Measurements from ENCODE around the gene EPHA1. TPM values are rescaled to one million over a fixed set of nuclear protein-coding genes. Genes with fewer than 3 reads are reported as not detected.

Gene EPHA1
- total RNA-seq, 1 donor from 2014 or later = 2.6 TPM

- Histone ChIP-seq H3K4me2 (ENCODE audit: low read length) (no peak overlapping the region), H3K27ac (ENCODE audit: low read depth, low read length) (no peak overlapping the region), H3K4me3 (ENCODE audit: insufficient read depth, low read depth, low read length) (no peak overlapping the region), H3K27me3 (ENCODE audit: insufficient read depth, low read length) (peaks cover 3% of the 10 kb centered on the region), H3K36me3 (ENCODE audit: insufficient read depth, low read length) (no peaks in the 10 kb centered on the region), H2AFZ (ENCODE audit: low read depth, low read length) (no peak overlapping the region), H4K20me1 (ENCODE audit: insufficient read depth, low read length) (no peaks in the 10 kb centered on the region), H3K4me1 (ENCODE audit: insufficient read depth, low read length) (no peaks in the 10 kb centered on the region), H3K79me2 (ENCODE audit: insufficient read depth, low read length) (no peaks in the 10 kb centered on the region), H3K9me3 (ENCODE audit: insufficient read depth, low read depth, low read length) (no peaks in the 10 kb centered on the region), H3K9ac (ENCODE audit: low read length) (no peak overlapping the region)
- FAIRE-seq = no peak
- no peak for DNase-seq (ENCODE audit: low read depth)
- TF ChIP-seq EZH2 (IDR thresholded peaks at IDR 0.05; ENCODE audit: insufficient read depth, low read length) (no peak), CTCF (IDR thresholded peaks at IDR 0.05; ENCODE audit: insufficient read depth, low read depth, low read length) (no peak)
- H3K9me3 Mint-ChIP-seq (ENCODE audit: unreplicated experiment) = peaks cover 3% of the 10 kb centered on the region
- no peaks in the 10 kb centered on the region for H3K36me3 Mint-ChIP-seq (ENCODE audit: low read depth, unreplicated experiment)
- no peak overlapping the region for H3K27ac Mint-ChIP-seq (ENCODE audit: unreplicated experiment)
- no peaks in the 10 kb centered on the region for H3K4me1 Mint-ChIP-seq (ENCODE audit: low read depth, unreplicated experiment)
- H3K27me3 Mint-ChIP-seq (ENCODE audit: low read depth, unreplicated experiment) = peaks cover 2% of the 10 kb centered on the region
- no peak overlapping the region for H3K4me3 Mint-ChIP-seq (ENCODE audit: unreplicated experiment)
These were observed 42.5 kb upstream of the EPHA1 start for GRCh38 chr7:143451122-143451521.

GRCh38 chr7:143449793-143450192 is 41.1 kb upstream of the EPHA1 start:
- no peak overlapping the region for H3K4me2 ChIP-seq (ENCODE audit: low read length)

More at GRCh38 chr7:143449793-143450192, 41.1 kb upstream of the EPHA1 start:
- Mint-ChIP-seq H3K27ac (ENCODE audit: unreplicated experiment) (no peak overlapping the region), H3K4me3 (ENCODE audit: unreplicated experiment) (no peak overlapping the region), H3K4me1 (ENCODE audit: low read depth, unreplicated experiment) (no peaks in the 10 kb centered on the region), H3K9me3 (ENCODE audit: unreplicated experiment) (peaks cover 3% of the 10 kb centered on the region), H3K27me3 (ENCODE audit: low read depth, unreplicated experiment) (peaks cover 2% of the 10 kb centered on the region), H3K36me3 (ENCODE audit: low read depth, unreplicated experiment) (no peaks in the 10 kb centered on the region)
- Histone ChIP-seq H3K9me3 (ENCODE audit: insufficient read depth, low read depth, low read length) (no peaks in the 10 kb centered on the region), H3K36me3 (ENCODE audit: insufficient read depth, low read length) (no peaks in the 10 kb centered on the region), H2AFZ (ENCODE audit: low read depth, low read length) (no peak overlapping the region), H3K27ac (ENCODE audit: low read depth, low read length) (no peak overlapping the region), H3K79me2 (ENCODE audit: insufficient read depth, low read length) (no peaks in the 10 kb centered on the region), H3K9ac (ENCODE audit: low read length) (no peak overlapping the region), H3K4me1 (ENCODE audit: insufficient read depth, low read length) (no peaks in the 10 kb centered on the region), H3K27me3 (ENCODE audit: insufficient read depth, low read length) (peaks cover 6% of the 10 kb centered on the region), H3K4me3 (ENCODE audit: insufficient read depth, low read depth, low read length) (no peak overlapping the region), H4K20me1 (ENCODE audit: insufficient read depth, low read length) (no peaks in the 10 kb centered on the region)
- no peak for TF ChIP-seq EZH2 (IDR thresholded peaks at IDR 0.05; ENCODE audit: insufficient read depth, low read length)
- no peak for TF ChIP-seq CTCF (IDR thresholded peaks at IDR 0.05; ENCODE audit: insufficient read depth, low read depth, low read length)
- FAIRE-seq = no peak
- no peak for DNase-seq (ENCODE audit: low read depth)

Measured in astrocyte (in vitro differentiated cells and primary cell).